ENCODE results near the gene GSG1L.

GRCh38 chr16:28013392-28013791 lies 50.1 kb downstream of the GSG1L start:
- TF ChIP-seq POLR2A (IDR thresholded peaks at IDR 0.05) (no peak), CTCF (IDR thresholded peaks at IDR 0.05) (no peak)
